Measurements from ENCODE around the gene GGA1.
A peak's percentile ranks its signal among the peaks of the same experiment; 100 is the strongest.

The GGA1 gene

GRCh38 chr22:37563153-37564081 is 45.2 kb upstream of the GGA1 start:
- no peak for TF ChIP-seq CTCF (IDR thresholded peaks at IDR 0.05; ENCODE audit: low read depth, low read length)
- DNase-seq (ENCODE audit: extremely low read depth, low read depth): peak; percentile 72

- DNase-seq (ENCODE audit: extremely low read depth, low read depth): no peak
- no peak for TF ChIP-seq CTCF (IDR thresholded peaks at IDR 0.05; ENCODE audit: low read depth, low read length)
Observed at GRCh38 chr22:37564111-37564711, 44.4 kb upstream of the GGA1 start.

- no peak for TF ChIP-seq CTCF (IDR thresholded peaks at IDR 0.05; ENCODE audit: low read depth, low read length)
- DNase-seq (ENCODE audit: extremely low read depth, low read depth): no peak
Observed at GRCh38 chr22:37565830-37566229, 42.8 kb upstream of the GGA1 start.

- no peak for DNase-seq (ENCODE audit: extremely low read depth, low read depth)
- TF ChIP-seq CTCF (IDR thresholded peaks at IDR 0.05; ENCODE audit: low read depth, low read length): no peak
Observed at GRCh38 chr22:37566329-37566837, 42.3 kb upstream of the GGA1 start.

- peak; percentile 85 for TF ChIP-seq CTCF (IDR thresholded peaks at IDR 0.05; ENCODE audit: low read depth, low read length)
- DNase-seq (ENCODE audit: extremely low read depth, low read depth): no peak
Observed at GRCh38 chr22:37566903-37567798, 41.5 kb upstream of the GGA1 start.

- no peak for DNase-seq (ENCODE audit: extremely low read depth, low read depth)
- no peak for TF ChIP-seq CTCF (IDR thresholded peaks at IDR 0.05; ENCODE audit: low read depth, low read length)
Observed at GRCh38 chr22:37568012-37568411, 40.6 kb upstream of the GGA1 start.
